ENCODE measurements around the gene UNC13B.

- no peak for TF ChIP-seq SUZ12 (IDR thresholded peaks at IDR 0.05; ENCODE audit: extremely low read depth, insufficient read depth, insufficient read length)
- no peak for TF ChIP-seq ZNF274 (IDR thresholded peaks at IDR 0.05; ENCODE audit: low read depth, low read length)
- no peak for TF ChIP-seq YY1 (IDR thresholded peaks at IDR 0.05; ENCODE audit: insufficient read depth, insufficient read length)
These were observed 243.1 kb downstream of the UNC13B start for GRCh38 chr9:35404865-35405264.
